Measurements from ENCODE around the gene ABCA3.

Gene ABCA3

DNA sequence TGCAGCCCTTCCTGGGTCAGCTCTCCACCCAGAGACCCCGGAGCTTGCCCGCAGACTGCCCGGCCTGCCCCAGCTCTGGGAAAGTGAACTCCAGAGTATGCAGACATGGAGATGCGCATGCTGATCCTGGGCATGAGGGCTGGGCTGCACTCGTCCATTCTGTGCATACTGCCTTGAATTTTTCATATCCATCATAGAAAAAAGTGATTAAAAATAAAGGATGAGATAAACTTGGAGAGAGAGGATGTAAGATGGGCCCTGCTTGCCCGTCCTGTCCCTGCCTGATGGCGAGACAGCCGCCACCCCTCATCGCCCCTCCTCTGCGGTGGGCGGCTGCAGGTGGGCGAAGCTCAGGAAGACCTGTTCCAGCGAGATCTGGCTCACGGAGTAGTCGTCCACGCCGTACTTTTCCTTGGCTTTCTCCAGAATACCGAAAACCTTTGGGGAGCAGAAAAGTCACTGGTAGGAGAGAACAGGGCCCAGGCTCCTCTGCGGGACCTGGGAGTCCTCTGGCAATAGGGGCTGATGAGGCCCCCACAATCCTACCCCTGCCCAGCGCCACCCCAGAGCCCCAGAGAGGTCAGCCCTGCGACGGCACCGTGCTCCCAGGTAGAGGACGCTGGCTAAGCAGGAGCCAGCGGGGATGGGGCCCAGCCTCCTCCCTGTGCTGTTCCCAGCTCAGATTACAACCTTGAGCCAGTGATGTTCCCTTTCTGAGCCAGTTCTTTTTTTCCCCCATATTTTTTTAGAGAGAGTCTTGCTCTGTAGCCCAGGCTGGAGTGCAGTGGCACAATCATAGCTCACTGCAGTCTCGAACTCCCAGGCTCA is 63.9 kb downstream of the ABCA3 start:
- no peak for TF ChIP-seq FOXP2 (optimal IDR thresholded peaks at IDR 0.05; ENCODE audit: borderline replicate concordance, extremely low read depth, extremely low read length, insufficient read depth)
- TF ChIP-seq, protein P1, sequence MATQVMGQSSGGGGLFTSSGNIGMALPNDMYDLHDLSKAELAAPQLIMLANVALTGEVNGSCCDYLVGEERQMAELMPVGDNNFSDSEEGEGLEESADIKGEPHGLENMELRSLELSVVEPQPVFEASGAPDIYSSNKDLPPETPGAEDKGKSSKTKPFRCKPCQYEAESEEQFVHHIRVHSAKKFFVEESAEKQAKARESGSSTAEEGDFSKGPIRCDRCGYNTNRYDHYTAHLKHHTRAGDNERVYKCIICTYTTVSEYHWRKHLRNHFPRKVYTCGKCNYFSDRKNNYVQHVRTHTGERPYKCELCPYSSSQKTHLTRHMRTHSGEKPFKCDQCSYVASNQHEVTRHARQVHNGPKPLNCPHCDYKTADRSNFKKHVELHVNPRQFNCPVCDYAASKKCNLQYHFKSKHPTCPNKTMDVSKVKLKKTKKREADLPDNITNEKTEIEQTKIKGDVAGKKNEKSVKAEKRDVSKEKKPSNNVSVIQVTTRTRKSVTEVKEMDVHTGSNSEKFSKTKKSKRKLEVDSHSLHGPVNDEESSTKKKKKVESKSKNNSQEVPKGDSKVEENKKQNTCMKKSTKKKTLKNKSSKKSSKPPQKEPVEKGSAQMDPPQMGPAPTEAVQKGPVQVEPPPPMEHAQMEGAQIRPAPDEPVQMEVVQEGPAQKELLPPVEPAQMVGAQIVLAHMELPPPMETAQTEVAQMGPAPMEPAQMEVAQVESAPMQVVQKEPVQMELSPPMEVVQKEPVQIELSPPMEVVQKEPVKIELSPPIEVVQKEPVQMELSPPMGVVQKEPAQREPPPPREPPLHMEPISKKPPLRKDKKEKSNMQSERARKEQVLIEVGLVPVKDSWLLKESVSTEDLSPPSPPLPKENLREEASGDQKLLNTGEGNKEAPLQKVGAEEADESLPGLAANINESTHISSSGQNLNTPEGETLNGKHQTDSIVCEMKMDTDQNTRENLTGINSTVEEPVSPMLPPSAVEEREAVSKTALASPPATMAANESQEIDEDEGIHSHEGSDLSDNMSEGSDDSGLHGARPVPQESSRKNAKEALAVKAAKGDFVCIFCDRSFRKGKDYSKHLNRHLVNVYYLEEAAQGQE (IDR thresholded peaks at IDR 0.05; ENCODE audit: insufficient read depth in 1 of 2, low read depth in 2 of 2, low read length in 2 of 2) = no peak
- TF ChIP-seq TAF1 (IDR thresholded peaks at IDR 0.05; ENCODE audit: borderline replicate concordance, insufficient read depth, low read length) = no peak
- no peak for TF ChIP-seq POLR2AphosphoS5 (IDR thresholded peaks at IDR 0.05; ENCODE audit: low read depth, low read length)
- no peak for TF ChIP-seq SIN3A (IDR thresholded peaks at IDR 0.05; ENCODE audit: borderline replicate concordance, insufficient read depth, low read length)

DNA sequence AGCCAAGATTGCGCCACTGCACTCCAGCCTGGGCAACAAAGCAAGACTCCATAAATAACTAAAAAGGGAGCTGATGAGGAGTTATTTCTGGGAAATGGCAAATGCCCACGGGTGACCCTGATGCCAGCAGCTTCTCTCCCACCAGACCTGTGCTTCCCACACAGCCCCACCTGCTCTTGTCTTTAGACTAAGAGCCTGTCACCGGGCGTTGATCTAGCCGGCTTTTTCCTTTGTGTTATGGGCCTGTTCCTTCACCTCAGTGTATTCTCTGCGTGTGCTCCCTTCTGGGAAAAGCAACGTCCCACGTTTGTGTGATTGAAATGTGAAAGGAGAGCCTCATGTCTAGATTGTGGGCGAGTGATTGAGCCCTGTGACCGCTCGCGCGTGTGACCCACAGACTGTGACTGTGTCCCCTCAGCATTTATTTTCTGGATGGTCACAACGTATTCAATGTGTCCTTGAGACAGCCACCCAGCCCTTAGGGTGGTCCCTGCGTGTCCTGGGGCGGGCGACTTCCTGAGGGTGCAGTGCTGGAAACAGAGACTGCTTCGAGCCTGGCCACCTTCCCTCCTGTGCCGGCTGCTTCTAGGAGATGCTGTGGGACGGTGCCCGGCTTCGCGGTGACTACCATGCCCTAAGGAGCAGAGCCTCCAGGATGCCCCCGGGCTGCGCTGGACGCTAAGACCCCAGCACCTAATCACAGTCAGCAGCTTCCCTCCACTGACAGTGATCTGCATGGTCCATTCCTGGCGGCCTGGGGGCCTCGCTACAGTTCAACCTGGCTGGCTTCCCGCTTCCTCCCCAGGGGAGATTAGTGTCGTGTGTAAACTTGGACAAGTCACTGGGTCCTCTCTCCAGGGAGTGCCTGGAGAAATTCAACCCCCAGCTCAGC is 64.8 kb downstream of the ABCA3 start:
- TF ChIP-seq POLR2AphosphoS5 (IDR thresholded peaks at IDR 0.05; ENCODE audit: low read depth, low read length) (no peak), FOXP2 (optimal IDR thresholded peaks at IDR 0.05; ENCODE audit: borderline replicate concordance, extremely low read depth, extremely low read length, insufficient read depth) (no peak), TAF1 (IDR thresholded peaks at IDR 0.05; ENCODE audit: borderline replicate concordance, insufficient read depth, low read length) (no peak), SIN3A (IDR thresholded peaks at IDR 0.05; ENCODE audit: borderline replicate concordance, insufficient read depth, low read length) (no peak)
- TF ChIP-seq, protein P1 (IDR thresholded peaks at IDR 0.05; ENCODE audit: insufficient read depth in 1 of 2, low read depth in 2 of 2, low read length in 2 of 2) = no peak

- TF ChIP-seq FOXP2 (optimal IDR thresholded peaks at IDR 0.05; ENCODE audit: borderline replicate concordance, extremely low read depth, extremely low read length, insufficient read depth) (no peak), SIN3A (IDR thresholded peaks at IDR 0.05; ENCODE audit: borderline replicate concordance, insufficient read depth, low read length) (no peak)
These were observed 66.6 kb downstream of the ABCA3 start for GRCh38 chr16:2273931-2274330.

GRCh38 chr16:2273484-2273883 is 67.0 kb downstream of the ABCA3 start:
- TF ChIP-seq, protein P1 (IDR thresholded peaks at IDR 0.05; ENCODE audit: insufficient read depth in 1 of 2, low read depth in 2 of 2, low read length in 2 of 2) = no peak

- TF ChIP-seq TAF1 (IDR thresholded peaks at IDR 0.05; ENCODE audit: borderline replicate concordance, insufficient read depth, low read length) (no peak), POLR2AphosphoS5 (IDR thresholded peaks at IDR 0.05; ENCODE audit: low read depth, low read length) (no peak), SIN3A (IDR thresholded peaks at IDR 0.05; ENCODE audit: borderline replicate concordance, insufficient read depth, low read length) (no peak), FOXP2 (optimal IDR thresholded peaks at IDR 0.05; ENCODE audit: borderline replicate concordance, extremely low read depth, extremely low read length, insufficient read depth) (no peak)
- TF ChIP-seq, protein P1 (IDR thresholded peaks at IDR 0.05; ENCODE audit: insufficient read depth in 1 of 2, low read depth in 2 of 2, low read length in 2 of 2) = no peak
These were observed 68.6 kb downstream of the ABCA3 start for GRCh38 chr16:2271848-2272461.
